GM21381 (cell line): Measurements from ENCODE around the gene CCR7.
A peak's percentile ranks its signal among the peaks of the same experiment; 100 is the strongest.

Experiments used
- ATAC-seq: cut with Tn5 transposase; IDR thresholded peaks from one replicate; pipeline ENCODE4 v1.9.1; 2021; ENCODE audit warnings: mild to moderate bottlenecking, moderate library complexity; ENCODE audit not compliant: unreplicated experiment

CCR7 gene

DNA sequence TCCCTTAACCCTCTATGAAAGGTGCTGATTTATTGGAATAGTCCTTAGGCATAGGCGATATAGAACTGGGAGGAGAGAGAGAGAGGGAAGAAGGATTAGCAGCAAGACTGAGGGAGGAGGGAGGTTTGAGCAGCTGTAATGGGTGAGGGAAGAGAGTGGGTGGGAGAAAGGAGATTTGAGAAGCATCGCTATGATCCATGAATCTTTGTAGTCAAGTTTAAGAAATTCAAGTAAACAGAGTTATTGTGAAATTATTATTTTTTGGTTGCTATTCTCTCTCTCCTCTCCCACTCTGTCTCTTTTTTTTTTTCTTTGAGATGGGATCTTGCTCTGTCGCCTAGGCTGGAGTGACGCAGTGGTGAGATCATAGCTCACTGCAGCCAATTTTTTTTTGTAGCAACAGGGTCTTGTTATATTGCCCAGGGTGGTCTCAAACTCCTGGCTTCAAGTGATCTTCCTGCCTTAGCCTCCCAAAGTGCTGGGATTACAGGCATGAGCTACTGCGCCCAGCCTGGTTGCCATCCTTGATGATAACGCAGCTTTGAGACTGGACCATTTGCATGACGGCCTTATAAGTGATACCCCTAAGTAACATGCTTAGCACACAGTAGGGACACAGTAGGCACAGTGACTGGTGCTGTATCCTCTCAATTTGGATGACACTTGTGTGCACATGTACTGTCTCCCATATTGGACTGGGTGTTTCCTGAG, 42.9 kb downstream of the CCR7 start:
- no peak for ATAC-seq

DNA sequence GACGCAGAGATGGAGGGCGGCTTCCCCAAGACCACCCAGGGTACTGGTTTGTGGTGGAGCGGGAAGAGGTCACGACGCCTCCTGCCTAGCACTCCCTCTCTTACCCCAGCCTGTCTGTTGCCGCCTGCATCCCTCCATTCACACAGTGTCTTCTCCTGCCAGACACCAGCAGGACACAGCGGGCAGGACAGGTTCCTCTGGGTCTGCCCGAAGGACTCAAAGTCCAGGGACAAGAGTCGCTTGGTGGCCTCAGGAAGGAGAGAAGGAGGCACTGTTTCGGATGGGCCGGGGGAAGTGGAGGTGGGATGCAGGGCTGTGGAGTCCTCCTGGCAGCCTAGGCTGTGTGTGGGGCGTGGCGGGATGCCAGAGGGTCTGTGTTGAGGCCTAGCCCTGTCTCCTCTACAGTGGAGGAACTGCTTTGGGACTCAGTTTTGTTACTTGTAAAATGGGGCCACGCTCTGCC, 44.2 kb downstream of the CCR7 start:
- ATAC-seq: no peak

DNA sequence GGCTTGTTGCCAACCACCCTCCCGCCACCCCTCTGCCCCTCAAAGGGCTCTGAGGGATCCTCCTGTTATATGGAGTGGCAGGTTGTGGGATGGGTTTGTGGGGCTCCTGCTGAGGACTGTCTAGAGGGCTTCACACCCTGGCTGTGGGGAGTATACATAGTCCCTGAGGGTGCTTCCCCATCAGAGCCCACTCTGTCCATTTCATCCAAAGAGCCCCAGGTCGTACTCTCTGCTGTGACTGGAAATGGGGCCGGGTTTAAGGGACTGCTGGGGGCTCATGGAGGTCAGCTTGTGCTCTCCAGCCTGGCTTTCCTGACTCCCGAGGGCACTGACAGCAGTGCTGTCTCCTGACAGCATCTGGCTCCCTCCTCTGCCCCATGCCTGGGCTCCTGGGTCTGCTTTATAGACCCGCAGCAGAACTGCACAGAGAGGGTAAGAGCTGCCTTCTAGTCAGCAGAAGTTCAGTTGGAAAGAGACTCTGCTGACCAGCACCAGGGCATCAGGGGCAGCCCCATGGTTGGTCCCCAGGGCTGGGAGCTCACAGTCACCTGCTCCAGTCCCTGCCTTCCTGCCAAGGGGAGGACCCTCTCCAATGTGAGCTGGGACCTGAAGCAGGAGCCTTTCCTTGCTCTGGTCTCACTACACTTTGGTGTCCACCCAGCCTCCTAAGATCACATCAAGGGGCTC, 46.0 kb downstream of the CCR7 start:
- no peak for ATAC-seq

DNA sequence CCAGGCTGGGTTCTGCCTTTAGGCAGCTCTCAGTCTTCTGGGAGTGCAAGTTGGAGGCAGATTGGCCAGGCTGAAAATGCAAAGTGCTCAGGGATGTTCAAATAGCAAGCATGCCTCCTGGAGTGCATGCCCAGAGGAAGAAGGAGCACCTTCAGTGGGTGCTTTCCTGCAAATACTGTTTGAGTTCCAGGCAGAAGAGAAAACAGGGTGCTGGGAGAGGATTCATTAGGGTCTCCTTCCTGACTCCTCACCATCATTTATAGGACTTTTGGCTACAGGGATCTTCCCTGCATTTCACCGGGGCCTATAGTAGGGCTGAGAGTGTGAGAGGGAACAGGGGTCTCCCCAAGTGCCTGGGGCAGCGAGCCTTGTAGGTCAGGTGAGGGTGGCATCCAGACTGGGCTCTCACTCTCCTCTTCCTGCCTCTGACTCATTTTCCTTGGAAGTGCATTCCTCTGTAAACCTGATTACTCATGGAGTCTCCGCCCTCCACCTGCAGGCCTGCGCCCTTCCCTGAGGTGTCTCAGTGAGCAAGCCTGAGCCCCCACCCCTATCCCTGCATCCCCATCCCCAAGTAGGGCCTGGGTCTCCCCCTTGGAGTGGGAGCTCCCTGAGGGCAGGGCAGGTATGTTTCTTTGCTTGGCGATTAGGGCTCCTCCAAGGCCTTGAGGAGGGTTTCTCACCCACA, 46.7 kb downstream of the CCR7 start:
- ATAC-seq: no peak

DNA sequence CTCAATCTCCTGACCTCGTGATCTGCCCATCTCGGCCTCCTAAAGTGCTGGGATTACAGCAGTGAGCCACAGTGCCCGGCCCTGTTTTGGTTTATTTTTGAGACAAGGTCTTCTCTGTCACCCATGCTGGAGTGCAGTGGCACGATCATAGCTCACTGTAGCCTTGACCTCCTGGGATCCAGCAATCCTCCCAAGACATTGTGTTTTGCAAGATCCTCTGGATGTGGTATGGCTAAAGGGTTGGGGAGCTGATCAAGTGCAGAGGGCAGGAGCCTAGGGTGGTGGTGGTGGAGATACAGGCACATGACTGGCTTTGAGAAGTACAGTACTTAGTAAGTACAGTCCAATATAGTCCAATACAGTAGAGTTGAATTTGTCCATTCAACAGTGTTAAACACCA, 47.3 kb downstream of the CCR7 start:
- ATAC-seq: no peak

DNA sequence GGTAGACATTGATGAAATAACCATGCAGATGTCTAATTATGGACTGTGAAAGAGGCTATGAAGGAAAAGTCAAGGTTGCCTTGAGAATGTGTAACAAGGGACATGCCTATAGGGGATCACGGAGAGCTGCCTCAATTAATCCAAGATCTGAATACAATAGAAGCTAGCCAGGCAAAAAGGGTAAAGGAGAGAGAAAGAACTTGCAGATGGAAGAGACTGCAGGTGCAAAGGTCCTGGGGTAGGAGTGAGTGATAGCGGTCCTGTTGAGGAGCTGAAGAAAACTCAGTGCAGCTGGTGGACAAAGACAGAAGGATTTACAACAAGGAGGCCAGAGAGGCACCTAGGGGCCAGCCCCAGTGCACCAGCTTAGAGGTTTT, 48.0 kb downstream of the CCR7 start:
- ATAC-seq: no peak

DNA sequence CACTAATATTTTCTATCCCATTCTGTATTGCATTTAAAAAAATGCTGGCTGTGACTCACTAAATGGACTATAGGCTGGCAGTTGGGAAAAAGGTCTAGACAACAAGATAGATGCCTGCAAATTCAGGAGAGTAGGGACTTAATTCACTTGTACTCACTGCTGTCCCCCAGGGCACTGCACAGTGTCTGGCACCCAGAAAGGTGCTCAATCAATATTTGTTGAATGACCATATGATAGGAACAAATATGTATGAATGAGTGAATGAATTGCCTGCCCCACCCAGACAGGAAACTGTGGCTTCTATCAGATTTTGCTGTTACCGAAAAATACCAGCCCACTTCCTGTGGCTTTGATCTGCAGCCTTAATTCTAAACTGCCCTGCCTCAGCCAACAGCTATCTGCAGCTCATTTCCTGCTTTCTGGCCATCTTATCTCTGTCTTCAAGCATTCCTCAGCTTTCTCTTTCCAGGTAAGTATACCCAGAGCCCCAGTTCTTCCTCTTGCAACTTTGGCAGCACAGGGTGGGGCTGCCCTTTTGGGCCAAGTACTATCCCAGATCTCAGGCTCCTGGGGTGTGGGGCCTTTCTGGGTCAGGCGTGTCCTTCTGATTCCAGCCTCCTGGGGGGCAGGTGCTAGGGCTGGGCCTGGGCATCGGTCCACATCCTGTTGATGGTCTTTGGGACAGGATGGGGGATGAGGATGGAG, 48.5 kb downstream of the CCR7 start:
- ATAC-seq: peak; percentile 80

DNA sequence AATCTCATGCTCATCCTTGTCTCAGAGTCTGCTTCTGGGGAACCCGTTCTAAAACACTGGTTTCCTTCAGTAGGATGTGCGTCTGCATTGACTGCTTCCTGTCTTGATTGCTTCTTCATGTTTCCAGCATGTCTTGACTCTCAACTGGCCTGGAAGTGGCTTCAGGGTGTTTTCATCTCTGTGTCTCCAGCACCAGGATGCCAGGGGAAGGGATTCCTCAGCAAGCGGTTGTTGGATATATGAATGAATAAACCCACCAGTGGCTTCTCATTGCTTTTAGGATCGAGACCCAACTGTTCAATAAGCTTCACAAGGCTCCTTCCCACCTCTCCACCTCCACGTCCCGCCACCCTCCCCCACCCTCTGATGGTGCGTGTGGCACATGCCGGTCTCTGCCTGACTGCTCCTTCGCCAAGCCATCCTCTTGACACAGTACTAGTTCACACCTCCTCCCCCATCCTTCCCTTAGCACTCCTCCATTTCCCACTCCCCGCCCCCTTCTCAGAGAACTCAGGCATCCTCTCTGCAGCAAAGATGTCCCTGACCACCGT, 49.7 kb downstream of the CCR7 start:
- no peak for ATAC-seq

DNA sequence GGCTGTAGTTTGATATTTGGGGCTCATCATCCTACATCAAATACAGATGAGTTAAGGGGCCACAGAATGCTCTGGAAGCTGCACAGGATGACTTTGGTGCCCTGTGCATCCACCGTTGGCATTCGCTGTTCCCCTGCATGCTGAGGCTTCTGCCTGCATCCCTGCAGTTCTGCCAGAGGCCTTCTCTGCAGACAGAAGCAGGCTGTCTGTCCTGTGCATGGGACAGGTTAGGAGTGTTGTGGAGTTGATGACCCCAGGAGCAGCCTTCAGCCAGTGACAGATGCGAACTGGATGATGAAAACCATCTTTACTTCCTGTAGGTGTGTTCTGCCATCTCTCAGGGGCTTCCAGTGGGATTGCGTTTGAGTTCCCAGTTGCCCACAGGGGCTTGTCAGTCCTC, 50.3 kb downstream of the CCR7 start:
- no peak for ATAC-seq

DNA sequence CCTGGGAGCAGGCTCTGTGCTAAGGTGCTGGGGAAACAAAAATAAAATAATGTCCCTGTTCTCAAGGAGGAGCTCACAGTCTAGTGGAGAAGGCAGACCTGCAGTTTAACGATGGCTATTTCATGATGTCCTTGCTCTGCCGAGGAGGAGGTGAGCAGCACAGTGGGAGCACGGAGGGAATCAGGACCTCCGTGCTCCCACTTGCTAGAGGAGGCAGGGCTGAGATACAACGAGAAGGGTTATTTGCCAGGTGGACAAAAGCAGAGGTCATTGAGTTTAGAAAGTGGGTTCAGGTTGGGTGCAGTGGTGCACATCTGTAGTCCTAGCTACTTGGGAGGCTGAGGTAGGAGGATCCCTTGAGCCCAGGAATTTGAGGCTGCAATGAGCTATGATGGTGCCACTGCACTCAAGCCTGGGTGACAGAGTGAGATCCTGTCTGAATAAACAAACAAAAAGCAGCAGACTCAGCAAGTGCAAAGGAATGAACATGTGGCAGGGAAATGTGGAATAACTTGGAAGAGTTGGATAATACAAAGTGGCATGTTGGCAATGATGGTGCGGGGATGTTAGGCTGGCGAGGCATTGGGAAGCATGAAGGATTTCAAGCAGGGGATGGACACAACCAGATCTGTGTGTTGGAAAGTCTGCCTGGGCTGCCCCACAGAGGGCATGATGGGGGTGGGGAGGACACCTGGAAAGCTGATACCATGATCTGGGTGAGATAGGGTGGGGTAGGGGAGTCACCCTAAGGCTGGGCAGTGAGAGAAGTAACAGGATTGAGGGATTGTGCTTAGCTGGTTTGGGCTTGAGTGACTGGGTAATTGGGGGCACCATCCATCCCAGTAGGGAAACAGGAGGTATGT, 51.0 kb downstream of the CCR7 start:
- no peak for ATAC-seq

DNA sequence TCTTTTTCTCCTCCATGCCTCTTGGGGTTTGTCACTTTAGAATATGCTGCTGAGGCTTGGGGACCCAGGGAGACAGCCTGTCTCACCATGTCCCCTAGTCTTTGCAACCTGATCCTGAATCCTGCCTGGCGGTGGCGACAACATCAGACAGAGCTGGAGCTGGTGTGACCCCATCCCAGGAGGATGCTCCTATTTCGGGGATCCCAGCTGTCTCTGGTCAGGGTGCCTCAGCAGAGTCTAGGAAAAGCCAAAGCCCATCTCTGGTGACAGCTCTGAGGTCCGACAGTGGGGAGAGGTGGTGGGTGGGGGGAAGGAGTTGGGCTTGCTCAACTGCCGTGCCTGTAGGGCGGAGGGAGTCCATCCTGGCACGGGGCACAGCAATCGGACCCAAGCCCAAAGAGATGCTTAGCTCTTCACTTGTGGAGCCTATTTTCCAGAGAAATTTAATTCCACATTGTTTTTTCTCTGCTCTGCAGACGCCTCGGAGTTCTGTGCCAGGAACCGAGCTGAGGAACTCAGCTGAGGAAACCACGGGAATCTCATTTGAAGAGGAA, 53.5 kb downstream of the CCR7 start:
- ATAC-seq: no peak

DNA sequence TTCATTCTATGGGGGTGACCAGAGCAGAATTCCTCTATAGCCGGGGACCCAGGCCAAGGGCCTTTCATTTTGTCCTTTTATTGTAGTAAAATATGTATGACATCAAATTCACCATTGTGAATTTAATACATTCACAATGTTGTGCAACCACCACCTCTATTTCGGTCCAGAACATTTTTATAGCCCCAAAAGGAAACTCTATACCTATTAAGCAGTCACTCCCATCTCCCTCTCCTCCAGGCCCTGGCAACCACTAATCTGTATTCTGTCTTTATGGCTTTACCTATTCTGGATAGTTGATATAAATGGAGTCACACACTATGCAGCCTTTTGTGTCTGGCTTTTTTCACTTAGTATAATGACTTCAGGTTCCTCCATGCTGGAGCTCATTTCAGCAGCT, 54.1 kb downstream of the CCR7 start:
- ATAC-seq: no peak

DNA sequence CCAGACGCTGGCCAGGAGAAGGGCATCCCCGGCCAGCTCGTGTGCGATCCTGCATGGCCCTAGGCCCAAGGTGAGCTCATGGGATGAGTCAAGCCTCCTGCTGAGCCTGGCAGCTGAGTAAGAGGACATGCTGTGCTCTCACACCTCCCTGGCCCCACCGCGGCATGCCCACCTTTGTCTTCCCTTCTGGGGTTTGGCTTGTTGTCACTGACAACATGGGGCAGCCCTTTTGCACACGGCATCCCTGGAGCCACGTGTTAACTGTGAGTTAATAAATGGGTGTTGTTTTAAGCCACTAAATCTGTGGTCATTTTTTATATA, 55.0 kb downstream of the CCR7 start:
- no peak for ATAC-seq

DNA sequence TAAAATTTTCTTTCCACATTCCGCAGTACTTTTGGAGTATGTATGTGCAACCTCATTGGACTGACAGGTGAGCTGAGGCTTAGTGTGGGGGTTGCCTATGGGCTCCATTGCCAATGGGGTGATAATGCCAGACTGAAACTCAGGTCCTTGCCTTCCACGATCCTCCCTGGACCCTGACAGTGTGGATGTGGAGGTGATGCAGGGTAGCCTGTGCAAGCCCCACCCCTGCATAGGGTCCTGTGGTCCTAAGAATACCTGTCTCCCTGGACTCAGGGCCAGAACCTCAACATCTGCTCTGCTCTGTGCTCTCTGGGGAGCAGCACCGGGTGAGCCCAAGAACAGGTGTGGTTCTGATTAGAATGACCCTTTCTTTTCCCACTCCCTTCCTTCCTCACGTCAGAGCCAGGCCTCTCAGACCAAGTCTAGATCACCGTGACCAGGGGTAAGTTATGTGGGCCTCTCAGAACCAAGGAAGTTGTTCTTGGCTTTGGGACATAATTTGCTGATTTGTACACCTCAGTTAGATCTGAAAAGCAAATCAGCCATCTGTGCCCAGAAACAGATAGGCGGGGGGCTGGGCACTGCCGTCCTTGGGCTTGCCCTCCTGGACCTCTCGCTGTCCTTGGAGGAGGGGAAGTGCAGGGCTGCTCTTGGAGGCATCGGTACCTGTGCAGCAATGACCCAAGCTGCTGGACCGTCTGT, 55.5 kb downstream of the CCR7 start:
- ATAC-seq: no peak

DNA sequence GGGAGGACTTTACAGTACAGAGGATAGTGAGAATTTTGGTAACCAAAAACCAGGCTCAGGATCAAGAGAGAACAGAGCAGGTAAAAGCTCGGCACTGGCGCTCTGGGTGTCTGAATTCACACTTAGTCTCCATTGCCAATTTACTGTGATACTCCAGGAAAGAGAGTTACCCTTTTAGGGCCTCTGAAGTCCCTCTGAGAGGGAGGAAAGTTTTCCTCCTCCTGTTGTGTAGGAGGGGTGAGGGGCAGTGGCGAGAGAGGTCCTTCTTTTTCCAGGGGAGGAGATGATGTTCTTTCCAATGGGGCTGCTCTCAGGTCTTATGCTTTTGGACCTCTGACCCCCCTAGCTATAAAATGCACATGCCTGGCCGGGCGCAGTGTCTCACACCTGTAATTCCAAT, 58.5 kb downstream of the CCR7 start:
- ATAC-seq: no peak
